K562 (cell line): ENCODE results near the gene PSMB4. TPM values are rescaled to one million over a fixed set of nuclear protein-coding genes. Genes with fewer than 3 reads are reported as not detected.
A peak's percentile ranks its signal among the peaks of the same experiment; 100 is the strongest.

Experiments used
- ATAC-seq: fragments of 200-7000 bp; cut with Tn5 transposase; 3 replicates; pipeline ENCODE4 v1.9.1; 2020; ENCODE audit warnings: moderate library complexity
- BruUV-seq: library from RNA; stranded (reverse); fragments of 400-500 nt; replicated peaks from 2 replicates; lab custom pipeline; 2021; lab: Mats Ljungman, UMichigan
- CTCF ChIA-PET: fragments of 300-600 bp; formaldehyde crosslinking; extraction: SDS; loops from one replicate; lab custom pipeline; 2021; ENCODE audit warnings: low intra/inter-chr PET ratio; lab: Yijun Ruan, JAX
- POLR2A ChIA-PET: fragments of 300-600, 350-650 bp; sonication (Branson Sonifier 250); formaldehyde crosslinking; extraction: SDS; loops from one replicate; lab custom pipeline; 2021; ENCODE audit warnings: antibody characterized with exemption, inconsistent platforms; lab: Yijun Ruan, JAX
- DNase-seq, 4 experiments: peaks; one replicate each; pipeline versions ENCODE4 v3.0.0 to v3.0.0-alpha.2; 2011 to 2018; ENCODE audit warnings: low spot score in 3 of 4, mixed read lengths in 3 of 4; ENCODE audit errors: extremely low read depth in 1 of 4
- FAIRE-seq: peaks from 2 replicates; lab custom pipeline; 2011; peaks lifted over from hg19 to GRCh38; lab: Jason Lieb, UNC
- H2AFZ ChIP-seq: 2 replicates; pipeline ENCODE4 v1.6.0; 2011; ENCODE audit warnings: low read depth, low read length, control low read depth, inconsistent platforms
- H3K27ac ChIP-seq: fragments of 200-600 bp; 3 replicates; pipeline ENCODE4 v1.8.0; 2011; ENCODE audit warnings: low read depth, mild to moderate bottlenecking, control low read depth, inconsistent platforms, low read length, moderate library complexity, mixed read lengths; ENCODE audit errors: extremely low read depth
- H3K27me3 ChIP-seq, 2 experiments: fragments of 300-600 bp in 1 of 2; 2 replicates in 1 of 2; 3 replicates in 1 of 2; pipeline versions ENCODE4 v1.6.0 to v1.8.0; 2011; ENCODE audit warnings: inconsistent platforms in 2 of 2, low read length in 2 of 2, mild to moderate bottlenecking in 1 of 2, mixed read lengths in 1 of 2, moderate library complexity in 1 of 2; ENCODE audit not compliant: control insufficient read depth in 2 of 2, insufficient read depth in 2 of 2
- H3K36me3 ChIP-seq: fragments of 300-600 bp; 3 replicates; pipeline ENCODE4 v1.8.0; 2011; ENCODE audit warnings: mild to moderate bottlenecking, low read length, inconsistent platforms; ENCODE audit not compliant: control insufficient read depth, insufficient read depth
- H3K4me1 ChIP-seq, 2 experiments: fragments of 200-600 bp in 1 of 2; replicated peaks in 1 of 2; 2 replicates in 1 of 2; 3 replicates in 1 of 2; pipeline versions ENCODE4 v1.5.1 to v1.8.0; 2011; ENCODE audit warnings: inconsistent platforms in 2 of 2, low read length in 2 of 2, mild to moderate bottlenecking in 1 of 2, mixed read lengths in 1 of 2, moderate library complexity in 1 of 2; ENCODE audit not compliant: control insufficient read depth in 2 of 2, insufficient read depth in 2 of 2
- H3K4me2 ChIP-seq: 2 replicates; pipeline ENCODE4 v1.6.1; 2011; ENCODE audit warnings: low read length, control low read depth, inconsistent platforms, mixed read lengths; ENCODE audit not compliant: insufficient read depth
- H3K4me3 ChIP-seq: fragments of 200-600 bp; sonication (generic), shearing (Covaris generic); 2 replicates; pipeline ENCODE4 v1.5.1; 2016; ENCODE audit warnings: control low read depth, inconsistent platforms
- H3K79me2 ChIP-seq: fragments of 200-600 bp; 3 replicates; pipeline ENCODE4 v1.8.0; 2011; ENCODE audit warnings: low read length, inconsistent platforms; ENCODE audit not compliant: control insufficient read depth, insufficient read depth
- H3K9ac ChIP-seq, 2 experiments: 2 replicates each; pipeline versions ENCODE4 v1.6.0 to v1.6.1; 2011; ENCODE audit warnings: low read depth in 2 of 2, low read length in 2 of 2, control low read depth in 1 of 2, inconsistent platforms in 1 of 2, mild to moderate bottlenecking in 1 of 2, mixed read lengths in 1 of 2; ENCODE audit not compliant: insufficient read depth in 1 of 2
- H3K9me1 ChIP-seq: one replicate; pipeline ENCODE4 v1.6.0; 2011; ENCODE audit warnings: inconsistent platforms, mild to moderate bottlenecking, low read length, moderate library complexity; ENCODE audit not compliant: control insufficient read depth, insufficient read depth
- H3K9me3 ChIP-seq: replicated peaks from 2 replicates; pipeline ENCODE4 v1.5.1; 2011; ENCODE audit warnings: low read depth, low read length, inconsistent platforms; ENCODE audit not compliant: control insufficient read depth, insufficient read depth
- H4K20me1 ChIP-seq: replicated peaks from 2 replicates; pipeline ENCODE4 v1.6.1; 2011; ENCODE audit warnings: low read length, inconsistent platforms, mixed read lengths; ENCODE audit not compliant: control insufficient read depth, insufficient read depth
- ARHGAP35 ChIP-seq: fragments of 450-650 bp; IDR thresholded peaks from 2 replicates; pipeline ENCODE4 v1.6.1; 2018; ENCODE audit not compliant: partially characterized antibody
- CBFA2T2 ChIP-seq: fragments of 450-650 bp; conservative IDR thresholded peaks from 2 replicates; pipeline ENCODE4 v1.6.1; 2017; ENCODE audit warnings: mild to moderate bottlenecking
- GTF2A2 ChIP-seq: IDR thresholded peaks from 2 replicates; pipeline ENCODE4 v1.6.1; 2016; ENCODE audit warnings: mild to moderate bottlenecking, missing genetic modification characterization, missing compliant biosample characterization
- ID3 ChIP-seq, 2 experiments: fragments of 250-450 bp in 1 of 2; fragments of 450-650 bp in 1 of 2; sonication (Bioruptor Pico) in 1 of 2; IDR thresholded peaks; 2 replicates each; pipeline versions ENCODE4 v1.6.1 to v1.8.0; 2016 to 2021; ENCODE audit warnings: mild to moderate bottlenecking in 2 of 2, moderate library complexity in 2 of 2, missing compliant biosample characterization in 1 of 2, missing genetic modification characterization in 1 of 2
- KHSRP ChIP-seq: fragments of 450-650 bp; IDR thresholded peaks from 2 replicates; pipeline ENCODE4 v1.6.1; 2017
- MTA3 ChIP-seq: fragments of 450-650 bp; formaldehyde crosslinking; IDR thresholded peaks from 2 replicates; pipeline ENCODE4 v1.6.1; 2017; ENCODE audit warnings: mild to moderate bottlenecking, borderline replicate concordance
- NFIC ChIP-seq: fragments of 450-650 bp; IDR thresholded peaks from 2 replicates; pipeline ENCODE4 v1.6.1; 2017; ENCODE audit warnings: mild to moderate bottlenecking, inconsistent platforms
- NFXL1 ChIP-seq: fragments of 450-650 bp; formaldehyde crosslinking; IDR thresholded peaks from 2 replicates; pipeline ENCODE4 v1.4.0; 2021; ENCODE audit warnings: mild to moderate bottlenecking
- NUFIP1 ChIP-seq: fragments of 450-650 bp; IDR thresholded peaks from 2 replicates; pipeline ENCODE4 v1.6.1; 2018; ENCODE audit not compliant: partially characterized antibody
- OTX1 ChIP-seq: fragments of 450-650 bp; formaldehyde crosslinking; IDR thresholded peaks from 2 replicates; pipeline ENCODE4 v1.4.0; 2022; ENCODE audit warnings: mild to moderate bottlenecking
- SNRNP70 ChIP-seq: fragments of 200-400 bp; formaldehyde crosslinking; optimal IDR thresholded peaks from 2 replicates; pipeline ENCODE3; 2017; ENCODE audit warnings: low read depth, low read length
- THRAP3 ChIP-seq: fragments of 450-650 bp; IDR thresholded peaks from 2 replicates; pipeline ENCODE4 v1.6.1; 2016; ENCODE audit warnings: mild to moderate bottlenecking, inconsistent platforms, borderline replicate concordance
- XRCC3 ChIP-seq: fragments of 450-650 bp; IDR thresholded peaks from 2 replicates; pipeline ENCODE4 v1.6.1; 2017; ENCODE audit warnings: mild to moderate bottlenecking, moderate library complexity
- in situ Hi-C: fragments of 300-500 bp; cut with MboI; formaldehyde crosslinking; loops from 4 replicates; pipeline ENCODE4 v1.15.0; 2018; ENCODE audit warnings: inconsistent platforms, mixed read lengths
- intact Hi-C: fragments of 100-400 bp; cut with micrococcal nuclease; formaldehyde crosslinking; loops from 2 replicates; pipeline ENCODE4 v1.14.2; 2022
- polyA plus RNA-seq, 8 experiments: library from polyadenylated mRNA; depleted of rRNA in 4 of 8; stranded (reverse) in 5 of 8; unstranded in 3 of 8; fragments of >200 nt; fragmentation: Nextera tagmentation in 2 of 8; fragmentation: Illumina TruSeq in 1 of 8; extraction: Ambion mirVana in 2 of 8; extraction: Trizol in 1 of 8; gene quantifications; 2 replicates each; pipeline versions ENCODE4 v1.2.1 to v1.2.3, GENCODE V29; 2011 to 2014; ENCODE audit warnings: inconsistent platforms in 1 of 8, missing spikeins in 1 of 8
- total RNA-seq, 7 experiments: library from RNA; depleted of rRNA in 6 of 7; stranded (reverse); fragments of >200 nt in 6 of 7; fragmentation: Illumina TruSeq in 2 of 7; extraction: Trizol in 2 of 7; gene quantifications; 2 replicates each; pipeline versions ENCODE4 v1.2.1 to v1.2.3, GENCODE V29; 2011 to 2021; ENCODE audit warnings: low replicate concordance in 1 of 7
- TF ChIP-seq, protein P1 (sequence below): fragments of 450-650 bp; formaldehyde crosslinking; conservative IDR thresholded peaks from 2 replicates; pipeline ENCODE4 v1.4.0; 2022; ENCODE audit warnings: mild to moderate bottlenecking, missing genetic modification characterization
- TF ChIP-seq, protein P2 (sequence below): fragments of 450-650 bp; formaldehyde crosslinking; IDR thresholded peaks from 2 replicates; pipeline ENCODE4 v1.4.0; 2022; ENCODE audit warnings: missing genetic modification characterization
- TF ChIP-seq, protein P3 (sequence below): IDR thresholded peaks from 2 replicates; pipeline ENCODE4 v1.6.1; 2014; ENCODE audit warnings: antibody characterized with exemption

PSMB4 gene
- total and polyA plus RNA-seq, 9 of the 15 experiments (the other 6 are each of a cell fraction or from before 2014, with no cell fraction given): 397 to 674 (median 475) TPM

DNA sequence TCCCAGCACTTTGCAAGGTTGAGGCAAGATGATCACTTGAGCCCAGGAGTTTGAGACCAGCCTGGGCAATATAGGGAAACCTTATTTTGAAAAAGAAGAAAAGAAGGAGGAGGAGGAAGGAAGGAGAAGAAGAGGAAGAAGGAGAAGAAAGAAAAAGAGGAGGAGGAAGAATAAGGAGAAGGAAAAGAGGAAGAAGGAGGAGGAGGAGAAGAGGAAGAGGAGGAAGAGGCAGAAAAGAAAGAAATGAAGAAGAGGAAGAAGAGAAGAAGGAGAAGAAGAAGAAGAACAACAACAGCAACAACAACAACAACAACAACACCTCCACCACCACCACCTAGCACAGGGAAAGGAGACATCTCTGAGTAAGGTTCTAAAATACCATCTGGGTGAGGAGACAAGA lies 37.5 kb upstream of the PSMB4 start:
- FAIRE-seq: no peak
- H4K20me1 ChIP-seq: no peaks in the 10 kb centered on the region
- TF ChIP-seq SNRNP70 (no peak), NFXL1 (CRISPR knock-in tag) (no peak), CBFA2T2 (no peak), NUFIP1 (no peak), NFIC (no peak), XRCC3 (no peak), OTX1 (CRISPR knock-in tag) (0 out of 2 replicates have a peak, but pooled peaks have one; percentile 31), MTA3 (no peak), ARHGAP35 (peak; percentile 15), KHSRP (no peak), ID3 (CRISPR knock-in tag; IDR thresholded peaks at IDR 0.05) (no peak), ID3 (tag; IDR thresholded peaks at IDR 0.05) (no peak), GTF2A2 (tag) (no peak), THRAP3 (no peak)
- TF ChIP-seq, protein P1, sequence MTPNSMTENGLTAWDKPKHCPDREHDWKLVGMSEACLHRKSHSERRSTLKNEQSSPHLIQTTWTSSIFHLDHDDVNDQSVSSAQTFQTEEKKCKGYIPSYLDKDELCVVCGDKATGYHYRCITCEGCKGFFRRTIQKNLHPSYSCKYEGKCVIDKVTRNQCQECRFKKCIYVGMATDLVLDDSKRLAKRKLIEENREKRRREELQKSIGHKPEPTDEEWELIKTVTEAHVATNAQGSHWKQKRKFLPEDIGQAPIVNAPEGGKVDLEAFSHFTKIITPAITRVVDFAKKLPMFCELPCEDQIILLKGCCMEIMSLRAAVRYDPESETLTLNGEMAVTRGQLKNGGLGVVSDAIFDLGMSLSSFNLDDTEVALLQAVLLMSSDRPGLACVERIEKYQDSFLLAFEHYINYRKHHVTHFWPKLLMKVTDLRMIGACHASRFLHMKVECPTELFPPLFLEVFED: 0 out of 2 replicates have a peak, but pooled peaks have one; percentile 54
- TF ChIP-seq, protein P2, sequence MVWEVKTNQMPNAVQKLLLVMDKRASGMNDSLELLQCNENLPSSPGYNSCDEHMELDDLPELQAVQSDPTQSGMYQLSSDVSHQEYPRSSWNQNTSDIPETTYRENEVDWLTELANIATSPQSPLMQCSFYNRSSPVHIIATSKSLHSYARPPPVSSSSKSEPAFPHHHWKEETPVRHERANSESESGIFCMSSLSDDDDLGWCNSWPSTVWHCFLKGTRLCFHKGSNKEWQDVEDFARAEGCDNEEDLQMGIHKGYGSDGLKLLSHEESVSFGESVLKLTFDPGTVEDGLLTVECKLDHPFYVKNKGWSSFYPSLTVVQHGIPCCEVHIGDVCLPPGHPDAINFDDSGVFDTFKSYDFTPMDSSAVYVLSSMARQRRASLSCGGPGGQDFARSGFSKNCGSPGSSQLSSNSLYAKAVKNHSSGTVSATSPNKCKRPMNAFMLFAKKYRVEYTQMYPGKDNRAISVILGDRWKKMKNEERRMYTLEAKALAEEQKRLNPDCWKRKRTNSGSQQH (CRISPR knock-in tag): 0 out of 2 replicates have a peak, but pooled peaks have one; percentile 13
- TF ChIP-seq, protein P3, sequence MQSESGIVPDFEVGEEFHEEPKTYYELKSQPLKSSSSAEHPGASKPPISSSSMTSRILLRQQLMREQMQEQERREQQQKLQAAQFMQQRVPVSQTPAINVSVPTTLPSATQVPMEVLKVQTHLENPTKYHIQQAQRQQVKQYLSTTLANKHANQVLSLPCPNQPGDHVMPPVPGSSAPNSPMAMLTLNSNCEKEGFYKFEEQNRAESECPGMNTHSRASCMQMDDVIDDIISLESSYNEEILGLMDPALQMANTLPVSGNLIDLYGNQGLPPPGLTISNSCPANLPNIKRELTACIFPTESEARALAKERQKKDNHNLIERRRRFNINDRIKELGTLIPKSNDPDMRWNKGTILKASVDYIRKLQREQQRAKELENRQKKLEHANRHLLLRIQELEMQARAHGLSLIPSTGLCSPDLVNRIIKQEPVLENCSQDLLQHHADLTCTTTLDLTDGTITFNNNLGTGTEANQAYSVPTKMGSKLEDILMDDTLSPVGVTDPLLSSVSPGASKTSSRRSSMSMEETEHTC: no peak
- TF ChIP-seq, all 486 proteins: peak for 4
- H3K79me2 ChIP-seq: no peaks in the 10 kb centered on the region
- no peak overlapping the region for H2AFZ ChIP-seq
- ChIA-PET POLR2A (no interaction called here), CTCF (no interaction called here)
- no peak overlapping the region for H3K4me2 ChIP-seq
- H3K36me3 ChIP-seq: peaks cover 29% of the 10 kb centered on the region; the same call in 2 of the 3 replicates
- no peak overlapping the region for H3K27ac ChIP-seq
- ATAC-seq (no peak), DNase-seq (no peak)
- no peak overlapping the region for H3K4me3 ChIP-seq
- H3K4me1 ChIP-seq: no peaks in the 10 kb centered on the region
- H3K27me3 ChIP-seq: no peaks in the 10 kb centered on the region
- peaks cover 7% of the 10 kb centered on the region; the same call in 1 of the 2 replicates for H3K9me3 ChIP-seq
- intact Hi-C loops: no loop called here
- in situ Hi-C loops: no loop called here
- no TSS peak for BruUV-seq
- H3K9me1 ChIP-seq: no peaks in the 10 kb centered on the region
- no peak overlapping the region for H3K9ac ChIP-seq
